A549 (cell line): ENCODE data around the gene NME3. TPM values are rescaled to one million over a fixed set of nuclear protein-coding genes. Genes with fewer than 3 reads are reported as not detected.
A peak's percentile ranks its signal among the peaks of the same experiment; 100 is the strongest.

Experiments used
- ATAC-seq, 2 experiments: fragments of 200-7000 bp in 1 of 2; fragments of >200 bp in 1 of 2; cut with Nextera tagmentation in 1 of 2; cut with Tn5 transposase in 1 of 2; 3 replicates each; pipeline versions ENCODE4 v1.8.0 to v1.9.1; 2018 to 2020; ENCODE audit warnings: mild to moderate bottlenecking in 1 of 2, moderate library complexity in 1 of 2
- CTCF ChIA-PET: fragments of 300-600 bp; sonication (Branson Sonifier 250); formaldehyde crosslinking; extraction: SDS; loops from one replicate; lab custom pipeline; 2021; ENCODE audit warnings: antibody characterized with exemption, inconsistent platforms; lab: Yijun Ruan, JAX
- POLR2A ChIA-PET: fragments of 350-600 bp; formaldehyde crosslinking; extraction: SDS; loops from one replicate; lab custom pipeline; 2021; ENCODE audit warnings: antibody characterized with exemption, inconsistent platforms; lab: Yijun Ruan, JAX
- DNase-seq, 2 experiments: peaks; one replicate each; pipeline versions ENCODE4 v3.0.0 to v3.0.0-alpha.2; 2011 to 2016; ENCODE audit warnings: low read depth in 1 of 2, low spot score in 1 of 2
- FAIRE-seq: peaks from 2 replicates; lab custom pipeline; 2011; peaks lifted over from hg19 to GRCh38; lab: Jason Lieb, UNC
- H3K27ac ChIP-seq, 2 experiments: fragments of >200 bp; sonication (Bioruptor Twin); formaldehyde crosslinking; 3 replicates each; pipeline ENCODE4 v1.5.1; 2016 to 2017
- H3K4me1 ChIP-seq: fragments of >200 bp; sonication (Bioruptor Twin); formaldehyde crosslinking; 3 replicates; pipeline ENCODE4 v1.6.1; 2016
- H3K4me2 ChIP-seq: fragments of >200 bp; sonication (Bioruptor Twin); formaldehyde crosslinking; 3 replicates; pipeline ENCODE4 v1.6.1; 2016
- H3K4me3 ChIP-seq: fragments of >200 bp; sonication (Bioruptor Twin); formaldehyde crosslinking; 3 replicates; pipeline ENCODE4 v1.5.1; 2016
- H3K9me3 ChIP-seq: fragments of >200 bp; sonication (Bioruptor Twin); formaldehyde crosslinking; 3 replicates; pipeline ENCODE4 v1.6.1; 2016
- BCL3 ChIP-seq: fragments of >200 bp; sonication (Bioruptor Twin); formaldehyde crosslinking; IDR thresholded peaks from 3 replicates; pipeline ENCODE4 v1.6.1; 2016
- BHLHE40 ChIP-seq: IDR thresholded peaks from 2 replicates; pipeline ENCODE4 v1.6.1; 2012; ENCODE audit warnings: low read depth, low read length, inconsistent platforms
- CHD4 ChIP-seq: fragments of 200-600 bp; sonication (generic); IDR thresholded peaks from 2 replicates; pipeline ENCODE4 v1.6.1; 2016; ENCODE audit warnings: antibody characterized with exemption, mild to moderate bottlenecking, borderline replicate concordance
- EP300 ChIP-seq, 2 experiments: fragments of >200 bp; sonication (Bioruptor Twin); formaldehyde crosslinking; IDR thresholded peaks; 2 replicates in 1 of 2; 3 replicates in 1 of 2; pipeline ENCODE4 v1.6.1; 2016 to 2017
- FOSL2 ChIP-seq, 2 experiments: fragments of 450-650 bp in 1 of 2; fragments of >200 bp in 1 of 2; sonication (Bioruptor Twin) in 1 of 2; formaldehyde crosslinking; IDR thresholded peaks; 2 replicates each; pipeline versions ENCODE4 v1.5.0 to v1.6.1; 2016 to 2020; ENCODE audit warnings: mild to moderate bottlenecking in 1 of 2, moderate library complexity in 1 of 2
- HMGXB4 ChIP-seq: fragments of 250-450 bp; sonication (Bioruptor Pico); IDR thresholded peaks from 2 replicates; pipeline ENCODE4 v1.5.0; 2021; ENCODE audit warnings: mild to moderate bottlenecking, moderate library complexity, borderline replicate concordance
- HOXB5 ChIP-seq: fragments of 250-450 bp; sonication (Bioruptor Pico); IDR thresholded peaks from 2 replicates; pipeline ENCODE4 v1.5.0; 2020; ENCODE audit warnings: mild to moderate bottlenecking, moderate library complexity
- JUN ChIP-seq, 2 experiments: fragments of >200 bp; sonication (Bioruptor Twin); formaldehyde crosslinking; IDR thresholded peaks; 2 replicates in 1 of 2; 3 replicates in 1 of 2; pipeline ENCODE4 v1.6.1; 2016 to 2017
- JUNB ChIP-seq: fragments of >200 bp; sonication (Bioruptor Twin); formaldehyde crosslinking; IDR thresholded peaks from 2 replicates; pipeline ENCODE4 v1.6.1; 2016
- MAFK ChIP-seq: fragments of 450-650 bp; IDR thresholded peaks from 2 replicates; pipeline ENCODE4 v1.6.1; 2014; ENCODE audit not compliant: partially characterized antibody
- NR3C1 ChIP-seq: fragments of >200 bp; sonication (Bioruptor Twin); formaldehyde crosslinking; IDR thresholded peaks from 3 replicates; pipeline ENCODE4 v1.6.1; 2017
- RARB ChIP-seq: fragments of 250-450 bp; sonication (Bioruptor Pico); IDR thresholded peaks from 2 replicates; pipeline ENCODE4 v1.8.0; 2021; ENCODE audit warnings: mild to moderate bottlenecking, moderate library complexity
- RCOR1 ChIP-seq: fragments of 150-350 bp; IDR thresholded peaks from 2 replicates; pipeline ENCODE4 v1.6.1; 2014; ENCODE audit warnings: antibody characterized with exemption, low read length, low read depth
- ZC3H11A ChIP-seq: fragments of 450-650 bp; IDR thresholded peaks from 2 replicates; pipeline ENCODE4 v1.6.1; 2014; ENCODE audit warnings: antibody characterized with exemption, mild to moderate bottlenecking
- ZFP36 ChIP-seq: fragments of 450-650 bp; IDR thresholded peaks from 2 replicates; pipeline ENCODE4 v1.6.1; 2014; ENCODE audit warnings: borderline replicate concordance; ENCODE audit not compliant: partially characterized antibody
- WGBS: methylation state at CpG from one replicate; pipeline ENCODE4 v1.1.6; 2017; ENCODE audit errors: missing lambda C conversion rate; 5-methylcytosine and 5-hydroxymethylcytosine counted together
- polyA plus RNA-seq, 4 experiments: library from polyadenylated mRNA; depleted of rRNA in 3 of 4; stranded (reverse); fragments of >200 nt; fragmentation: RNase III in 1 of 4; extraction: RNeasy Plus Mini Kit Qiagen cat#74134 plus additional on column Dnase treatment in 1 of 4; gene quantifications; 2 replicates in 3 of 4; 3 replicates in 1 of 4; pipeline ENCODE4 v1.2.3, GENCODE V29; 2011 to 2017
- TF ChIP-seq, protein P1 (sequence below): fragments of 200-600 bp; sonication (generic); IDR thresholded peaks from 2 replicates; pipeline ENCODE4 v1.6.1; 2016; ENCODE audit warnings: antibody characterized with exemption, mild to moderate bottlenecking, moderate library complexity

NME3 gene
- polyA plus RNA-seq, 2 of the 4 experiments (the other 2 are of a cell fraction): 15.2 to 49.9 TPM

GRCh38 chr16:1772362-1772907, 1.1 kb upstream of the NME3 start, which contains the start of gene EME2:
TSS of gene EME2 (plus strand) at chr16:1772810. CDS start at chr16:1773228, 418 bp downstream.
- TF ChIP-seq EP300 (IDR thresholded peaks at IDR 0.05): no peak
- TF ChIP-seq BCL3: no peak
- TF ChIP-seq NR3C1: no peak
- no peak for TF ChIP-seq MAFK
- no peak for TF ChIP-seq ZC3H11A
- no peak for TF ChIP-seq RARB (CRISPR knock-in tag)
- TF ChIP-seq CHD4: no peak
- TF ChIP-seq BHLHE40: no peak
- peaks cover 21% of the 10 kb centered on the region for H3K4me1 ChIP-seq
- no peaks in the 10 kb centered on the region for H3K9me3 ChIP-seq
- peak in 1 of 2 experiments; percentile 64 for DNase-seq
- no peak for FAIRE-seq
- 3% methylated on average over 35 of the region's 53 CpGs for WGBS
- ChIA-PET POLR2A (interaction anchor here (0.6 to 6.5 kb wide), 5 partner anchors 10 to 94 kb away, joined by 3 to 46 read pairs (median 3); partner anchors contain the start of genes JPT2, NUBP2 and SPSB3), CTCF (interaction anchor here (0.7 to 3.5 kb wide), 11 partner anchors 9 to 134 kb away, joined by 3 to 15 read pairs (median 4); partner anchors contain the start of genes IGFALS, MAPK8IP3, NUBP2 and SPSB3)
- H3K4me2 ChIP-seq: peak within 1 kb of the TSS; percentile 98
- peak; percentile 1 to 13; a peak in 3 of 6 replicates for ATAC-seq
- H3K27ac ChIP-seq: peak within 1 kb of the TSS; percentile 95 to 98
- H3K4me3 ChIP-seq: peak within 1 kb of the TSS; percentile 85

DNA sequence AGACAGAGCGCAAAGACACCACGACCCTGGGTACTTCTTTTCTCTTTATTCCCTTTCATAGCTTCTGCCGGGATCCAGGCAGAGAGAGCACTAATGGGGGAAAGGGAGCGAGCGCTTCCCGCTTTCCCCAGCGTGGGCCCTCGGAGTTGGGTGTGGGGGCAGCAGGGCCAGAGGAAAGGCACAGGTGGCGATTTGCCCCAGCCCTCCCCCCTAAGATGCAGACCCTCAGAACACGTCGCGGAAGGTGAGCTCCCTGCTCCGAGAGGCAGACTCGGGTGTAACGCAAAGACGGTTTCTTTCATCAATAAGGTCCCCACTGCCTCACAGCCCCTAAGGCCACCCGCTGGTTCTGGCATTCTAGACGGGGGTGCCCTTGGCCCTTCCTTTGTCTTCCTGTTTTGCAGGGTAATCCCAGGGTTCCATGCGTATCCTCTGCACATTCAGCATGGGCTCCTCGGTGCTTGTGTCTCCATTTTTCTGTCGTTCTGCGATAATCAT, 570 bp upstream of the NME3 start:
- TF ChIP-seq JUN (IDR thresholded peaks at IDR 0.05) (0 out of 5 replicates have a peak, but pooled peaks of 1 of the 2 experiments have one; percentile 10), HOXB5 (CRISPR knock-in tag) (no peak)
- ChIA-PET CTCF (interaction anchor here (0.6 to 3.5 kb wide), 10 partner anchors 8 to 71 kb away, joined by 3 to 15 read pairs (median 5); partner anchors contain the start of genes MAPK8IP3, NUBP2 and SPSB3), POLR2A (interaction anchor here (1.0 to 6.5 kb wide), 4 partner anchors 10 to 66 kb away, joined by 3 to 46 read pairs (median 6); partner anchors contain the start of genes MAPK8IP3, NUBP2 and SPSB3)
- H3K4me2 ChIP-seq: peak overlapping the region; percentile 98
- H3K4me1 ChIP-seq: peaks cover 21% of the 10 kb centered on the region
- no peak for FAIRE-seq
- H3K27ac ChIP-seq: peak overlapping the region; percentile 95 to 98
- no peak for ATAC-seq
- DNase-seq: no peak
- no peaks in the 10 kb centered on the region for H3K9me3 ChIP-seq
- H3K4me3 ChIP-seq: peak overlapping the region; percentile 85
- WGBS: 12% methylated on average over 20 of the region's 22 CpGs

GRCh38 chr16:1770328-1771187, 785 bp downstream of the NME3 start:
- peak overlapping the region; percentile 95 to 98 for H3K27ac ChIP-seq
- 52% methylated on average over 37 of the region's 81 CpGs for WGBS
- no peaks in the 10 kb centered on the region for H3K9me3 ChIP-seq
- FAIRE-seq (no peak), DNase-seq (peak in 1 of 2 experiments; percentile 51)
- POLR2A ChIA-PET: interaction anchor here (1.0 to 6.5 kb wide), 5 partner anchors 12 to 78 kb away, joined by 3 to 46 read pairs (median 3); partner anchors contain the start of genes MAPK8IP3, NUBP2 and SPSB3
- H3K4me2 ChIP-seq: peak overlapping the region; percentile 98
- peaks cover 21% of the 10 kb centered on the region for H3K4me1 ChIP-seq
- no peak for TF ChIP-seq RARB (CRISPR knock-in tag)
- TF ChIP-seq NR3C1: no peak
- TF ChIP-seq HMGXB4 (CRISPR knock-in tag): no peak
- TF ChIP-seq CHD4: no peak
- no peak for TF ChIP-seq FOSL2 (IDR thresholded peaks at IDR 0.05)
- no peak; the same call in 1 of the 2 replicates for TF ChIP-seq FOSL2 (CRISPR knock-in tag; IDR thresholded peaks at IDR 0.05)
- no peak for TF ChIP-seq JUNB
- TF ChIP-seq BHLHE40: no peak
- no peak for TF ChIP-seq RCOR1
- TF ChIP-seq, protein P1, sequence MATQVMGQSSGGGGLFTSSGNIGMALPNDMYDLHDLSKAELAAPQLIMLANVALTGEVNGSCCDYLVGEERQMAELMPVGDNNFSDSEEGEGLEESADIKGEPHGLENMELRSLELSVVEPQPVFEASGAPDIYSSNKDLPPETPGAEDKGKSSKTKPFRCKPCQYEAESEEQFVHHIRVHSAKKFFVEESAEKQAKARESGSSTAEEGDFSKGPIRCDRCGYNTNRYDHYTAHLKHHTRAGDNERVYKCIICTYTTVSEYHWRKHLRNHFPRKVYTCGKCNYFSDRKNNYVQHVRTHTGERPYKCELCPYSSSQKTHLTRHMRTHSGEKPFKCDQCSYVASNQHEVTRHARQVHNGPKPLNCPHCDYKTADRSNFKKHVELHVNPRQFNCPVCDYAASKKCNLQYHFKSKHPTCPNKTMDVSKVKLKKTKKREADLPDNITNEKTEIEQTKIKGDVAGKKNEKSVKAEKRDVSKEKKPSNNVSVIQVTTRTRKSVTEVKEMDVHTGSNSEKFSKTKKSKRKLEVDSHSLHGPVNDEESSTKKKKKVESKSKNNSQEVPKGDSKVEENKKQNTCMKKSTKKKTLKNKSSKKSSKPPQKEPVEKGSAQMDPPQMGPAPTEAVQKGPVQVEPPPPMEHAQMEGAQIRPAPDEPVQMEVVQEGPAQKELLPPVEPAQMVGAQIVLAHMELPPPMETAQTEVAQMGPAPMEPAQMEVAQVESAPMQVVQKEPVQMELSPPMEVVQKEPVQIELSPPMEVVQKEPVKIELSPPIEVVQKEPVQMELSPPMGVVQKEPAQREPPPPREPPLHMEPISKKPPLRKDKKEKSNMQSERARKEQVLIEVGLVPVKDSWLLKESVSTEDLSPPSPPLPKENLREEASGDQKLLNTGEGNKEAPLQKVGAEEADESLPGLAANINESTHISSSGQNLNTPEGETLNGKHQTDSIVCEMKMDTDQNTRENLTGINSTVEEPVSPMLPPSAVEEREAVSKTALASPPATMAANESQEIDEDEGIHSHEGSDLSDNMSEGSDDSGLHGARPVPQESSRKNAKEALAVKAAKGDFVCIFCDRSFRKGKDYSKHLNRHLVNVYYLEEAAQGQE: no peak
- no peak for TF ChIP-seq ZFP36
- TF ChIP-seq, all 56 proteins: peak for 0
- CTCF ChIA-PET: interaction anchor here (0.9 to 8.5 kb wide), 9 partner anchors 9 to 79 kb away, joined by 3 to 56 read pairs (median 5); partner anchors contain the start of genes MAPK8IP3, NUBP2 and SPSB3
- H3K4me3 ChIP-seq: peak overlapping the region; percentile 85
- ATAC-seq: peak in 1 of 2 experiments; percentile 11; a peak in 2 of 6 replicates
